Parathyroid adenoma (tissue), 2 donors: ENCODE results near the gene EPHA6.

ENCODE experiments used
- H2AFZ ChIP-seq: fragments of 300-600 bp; sonication (generic); one replicate; pipeline ENCODE4 v1.7.0; 2017; ENCODE audit warnings: antibody characterized with exemption, mild to moderate bottlenecking
- H3K27ac ChIP-seq: fragments of 300-600 bp; sonication (generic); one replicate; pipeline ENCODE4 v1.7.0; 2017
- H3K27me3 ChIP-seq: fragments of 300-600 bp; sonication (generic); one replicate; pipeline ENCODE4 v1.7.0; 2017; ENCODE audit warnings: low read length; ENCODE audit not compliant: control insufficient read depth, insufficient read depth
- H3K36me3 ChIP-seq: fragments of 300-600 bp; sonication (generic); one replicate; pipeline ENCODE4 v1.7.0; 2017; ENCODE audit warnings: low read length; ENCODE audit not compliant: control insufficient read depth, insufficient read depth
- H3K4me1 ChIP-seq: fragments of 300-600 bp; sonication (generic); one replicate; pipeline ENCODE4 v1.7.0; 2017; ENCODE audit warnings: control low read depth
- H3K4me2 ChIP-seq: fragments of 300-600 bp; sonication (generic); one replicate; pipeline ENCODE4 v1.7.0; 2017; ENCODE audit warnings: low read length
- H3K4me3 ChIP-seq: fragments of 300-600 bp; sonication (generic); one replicate; pipeline ENCODE4 v1.7.0; 2017; ENCODE audit warnings: low read depth, low read length
- H3K79me2 ChIP-seq: fragments of 300-600 bp; sonication (generic); one replicate; pipeline ENCODE4 v1.7.0; 2017; ENCODE audit warnings: control low read depth
- H3K9ac ChIP-seq: fragments of 300-600 bp; sonication (generic); one replicate; pipeline ENCODE4 v1.7.0; 2017; ENCODE audit warnings: mild to moderate bottlenecking
- H3K9me3 ChIP-seq: fragments of 300-600 bp; sonication (generic); one replicate; pipeline ENCODE4 v1.7.0; 2017; ENCODE audit warnings: low read length; ENCODE audit not compliant: control insufficient read depth
- TF ChIP-seq, protein P1 (sequence below): fragments of 300-600 bp; sonication (generic); IDR thresholded peaks from one replicate; pipeline ENCODE4 v1.7.0; 2017; ENCODE audit warnings: antibody characterized with exemption, mild to moderate bottlenecking
- donor health status: primary hyperparathyroidism.

EPHA6 gene

DNA sequence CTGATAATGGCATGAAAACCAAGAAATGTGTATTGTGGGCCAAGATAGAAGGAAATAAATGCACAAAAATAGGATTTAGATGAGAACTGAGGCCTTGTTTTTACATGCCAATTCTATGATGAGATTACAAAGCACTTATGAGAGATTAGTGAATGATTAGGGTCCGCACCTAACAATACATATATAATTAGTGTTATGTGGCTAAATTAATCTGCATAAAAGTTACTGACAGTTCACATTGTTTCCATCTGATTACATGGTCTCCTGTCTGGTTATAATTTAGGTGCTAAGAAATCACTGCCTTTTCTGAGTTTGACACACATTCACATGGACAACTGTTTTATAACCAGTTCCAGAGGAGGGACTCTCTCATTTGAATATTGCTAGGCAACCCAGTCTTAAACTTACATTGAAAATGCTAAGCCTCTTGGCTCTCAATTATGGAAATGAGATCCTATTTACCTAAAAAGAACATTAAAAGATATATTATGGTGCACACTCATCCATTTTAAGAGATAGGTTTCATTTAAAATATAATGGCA is 833.1 kb downstream of the EPHA6 start:
- no peak overlapping the region for H3K4me3 ChIP-seq
- H3K4me1 ChIP-seq = no peaks in the 10 kb centered on the region
- H3K27me3 ChIP-seq = no peaks in the 10 kb centered on the region
- H3K79me2 ChIP-seq = no peaks in the 10 kb centered on the region
- H3K4me2 ChIP-seq = no peak overlapping the region
- H2AFZ ChIP-seq = no peak overlapping the region
- H3K9ac ChIP-seq = no peak overlapping the region
- no peaks in the 10 kb centered on the region for H3K36me3 ChIP-seq
- no peak overlapping the region for H3K27ac ChIP-seq
- no peaks in the 10 kb centered on the region for H3K9me3 ChIP-seq
- TF ChIP-seq, protein P1, sequence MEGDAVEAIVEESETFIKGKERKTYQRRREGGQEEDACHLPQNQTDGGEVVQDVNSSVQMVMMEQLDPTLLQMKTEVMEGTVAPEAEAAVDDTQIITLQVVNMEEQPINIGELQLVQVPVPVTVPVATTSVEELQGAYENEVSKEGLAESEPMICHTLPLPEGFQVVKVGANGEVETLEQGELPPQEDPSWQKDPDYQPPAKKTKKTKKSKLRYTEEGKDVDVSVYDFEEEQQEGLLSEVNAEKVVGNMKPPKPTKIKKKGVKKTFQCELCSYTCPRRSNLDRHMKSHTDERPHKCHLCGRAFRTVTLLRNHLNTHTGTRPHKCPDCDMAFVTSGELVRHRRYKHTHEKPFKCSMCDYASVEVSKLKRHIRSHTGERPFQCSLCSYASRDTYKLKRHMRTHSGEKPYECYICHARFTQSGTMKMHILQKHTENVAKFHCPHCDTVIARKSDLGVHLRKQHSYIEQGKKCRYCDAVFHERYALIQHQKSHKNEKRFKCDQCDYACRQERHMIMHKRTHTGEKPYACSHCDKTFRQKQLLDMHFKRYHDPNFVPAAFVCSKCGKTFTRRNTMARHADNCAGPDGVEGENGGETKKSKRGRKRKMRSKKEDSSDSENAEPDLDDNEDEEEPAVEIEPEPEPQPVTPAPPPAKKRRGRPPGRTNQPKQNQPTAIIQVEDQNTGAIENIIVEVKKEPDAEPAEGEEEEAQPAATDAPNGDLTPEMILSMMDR = no peak

DNA sequence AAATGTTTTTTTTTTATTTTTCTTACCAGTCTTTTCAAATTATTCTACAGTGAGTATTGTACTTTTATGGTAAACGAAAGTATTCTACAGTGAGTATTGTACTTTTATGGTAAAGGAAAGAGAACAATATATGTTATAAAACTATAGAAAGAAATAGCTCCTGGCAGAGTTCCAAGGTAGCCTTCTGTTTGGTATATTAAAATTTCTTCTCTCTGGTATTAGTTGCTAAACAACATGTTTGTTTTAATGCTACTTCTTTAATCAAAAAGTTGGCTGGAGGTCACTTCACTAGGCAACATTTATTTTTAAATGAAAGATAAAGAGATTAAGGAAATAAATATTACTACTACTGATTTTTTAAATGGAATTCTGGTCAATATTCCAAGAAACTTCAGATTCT is 841.6 kb downstream of the EPHA6 start:
- H3K79me2 ChIP-seq = no peaks in the 10 kb centered on the region
- TF ChIP-seq, protein P1 = no peak
- H3K4me1 ChIP-seq = no peaks in the 10 kb centered on the region

DNA sequence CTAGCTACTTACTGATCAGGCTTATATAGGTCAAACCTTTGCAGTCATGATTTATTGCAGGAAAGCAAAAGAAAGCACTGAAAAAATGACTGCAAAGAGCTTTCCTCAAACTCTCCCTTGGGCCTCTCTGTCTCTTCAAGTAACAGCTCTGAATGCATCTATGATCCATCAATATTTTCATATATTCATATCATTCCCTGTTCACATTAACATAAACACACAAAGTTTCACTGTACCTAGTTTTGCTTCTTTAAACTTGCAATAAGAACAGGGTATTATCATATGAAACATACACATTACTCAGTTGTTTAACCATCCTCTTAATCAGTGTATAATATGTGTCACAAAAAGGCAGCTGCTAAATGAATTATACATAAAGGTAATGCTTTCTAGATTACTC is 842.2 kb downstream of the EPHA6 start:
- Histone ChIP-seq H3K4me3 (no peak overlapping the region), H3K79me2 (no peaks in the 10 kb centered on the region), H3K36me3 (no peaks in the 10 kb centered on the region), H3K4me2 (no peak overlapping the region), H3K9me3 (no peaks in the 10 kb centered on the region), H2AFZ (no peak overlapping the region), H3K27me3 (no peaks in the 10 kb centered on the region), H3K9ac (no peak overlapping the region), H3K4me1 (no peaks in the 10 kb centered on the region), H3K27ac (no peak overlapping the region)
- TF ChIP-seq, protein P1 = no peak

More for the DNA sequence above, 841.6 kb downstream of the EPHA6 start:
- no peak overlapping the region for H3K27ac ChIP-seq
- no peak overlapping the region for H3K4me2 ChIP-seq
- no peaks in the 10 kb centered on the region for H3K36me3 ChIP-seq
- H3K27me3 ChIP-seq = no peaks in the 10 kb centered on the region
- H2AFZ ChIP-seq = no peak overlapping the region
- no peak overlapping the region for H3K4me3 ChIP-seq
- no peak overlapping the region for H3K9ac ChIP-seq
- no peaks in the 10 kb centered on the region for H3K9me3 ChIP-seq

DNA sequence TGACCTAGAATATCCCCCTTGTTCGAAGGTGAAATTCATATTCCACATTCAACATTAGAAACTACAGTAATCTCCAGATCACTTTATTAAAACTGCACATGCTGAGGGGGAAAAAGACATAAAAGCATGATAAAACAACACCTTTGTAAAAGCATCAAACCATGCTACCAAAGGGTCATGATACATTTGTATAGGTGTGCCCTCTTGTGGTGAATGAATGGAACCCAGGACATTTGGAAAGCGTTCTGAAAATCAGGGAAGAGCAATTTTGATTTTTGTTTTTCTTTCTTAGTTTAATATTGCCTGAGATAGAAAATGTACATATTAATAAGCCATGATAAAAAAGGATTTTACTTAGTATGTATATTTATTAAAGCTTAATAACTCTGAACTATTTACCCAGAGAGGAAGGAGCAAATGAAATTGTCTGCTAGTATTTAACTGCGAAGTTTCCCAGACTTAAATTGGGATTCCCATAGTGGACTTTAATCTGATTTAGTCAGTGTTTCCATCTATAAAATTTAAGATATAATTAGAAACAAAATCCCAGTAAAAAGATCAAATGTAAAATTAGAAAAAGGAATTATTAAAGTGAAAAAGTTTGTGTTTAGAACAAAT is 844.4 kb downstream of the EPHA6 start:
- no peak overlapping the region for H2AFZ ChIP-seq
- no peaks in the 10 kb centered on the region for H3K9me3 ChIP-seq
- TF ChIP-seq, protein P1 = peak; percentile 35
- H3K4me3 ChIP-seq = no peak overlapping the region
- no peak overlapping the region for H3K4me2 ChIP-seq
- no peak overlapping the region for H3K27ac ChIP-seq
- H3K79me2 ChIP-seq = no peaks in the 10 kb centered on the region
- H3K36me3 ChIP-seq = no peaks in the 10 kb centered on the region
- H3K27me3 ChIP-seq = no peaks in the 10 kb centered on the region
- H3K9ac ChIP-seq = no peak overlapping the region
- H3K4me1 ChIP-seq = no peaks in the 10 kb centered on the region

DNA sequence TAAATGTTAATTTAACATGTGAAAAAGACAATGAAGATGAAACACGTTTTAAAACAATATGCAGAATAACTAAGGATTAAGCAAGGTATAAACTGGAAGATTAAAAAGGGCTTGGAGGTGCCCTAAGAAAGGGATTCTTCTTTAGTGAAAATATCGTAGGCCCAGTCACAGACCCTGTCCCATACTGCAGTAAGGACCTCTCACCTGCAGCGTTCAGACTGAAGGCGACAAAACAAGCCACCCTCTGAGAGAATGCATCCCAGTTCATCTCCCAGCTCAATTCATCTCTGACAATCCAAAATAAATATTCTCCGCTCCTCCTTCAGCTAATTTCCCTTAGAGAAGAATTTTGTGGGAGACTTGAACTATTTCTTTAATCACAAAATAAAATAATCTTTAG is 847.9 kb downstream of the EPHA6 start:
- TF ChIP-seq, protein P1 = no peak
- Histone ChIP-seq H3K4me2 (no peak overlapping the region), H3K27ac (no peak overlapping the region), H3K9me3 (no peaks in the 10 kb centered on the region), H3K79me2 (no peaks in the 10 kb centered on the region), H3K4me1 (no peaks in the 10 kb centered on the region), H3K4me3 (no peak overlapping the region), H2AFZ (no peak overlapping the region), H3K36me3 (no peaks in the 10 kb centered on the region), H3K9ac (no peak overlapping the region), H3K27me3 (no peaks in the 10 kb centered on the region)
